K562 (cell line): ENCODE data around the gene EXOC4. TPM values are rescaled to one million over a fixed set of nuclear protein-coding genes. Genes with fewer than 3 reads are reported as not detected.

Experiments used
- ATAC-seq: fragments of 200-7000 bp; cut with Tn5 transposase; 3 replicates; pipeline ENCODE4 v1.9.1; 2020; ENCODE audit warnings: moderate library complexity
- BruUV-seq: library from RNA; stranded (reverse); fragments of 400-500 nt; replicated peaks from 2 replicates; lab custom pipeline; 2021; lab: Mats Ljungman, UMichigan
- CTCF ChIA-PET: fragments of 300-600 bp; formaldehyde crosslinking; extraction: SDS; loops from one replicate; lab custom pipeline; 2021; ENCODE audit warnings: low intra/inter-chr PET ratio; lab: Yijun Ruan, JAX
- POLR2A ChIA-PET: fragments of 300-600, 350-650 bp; sonication (Branson Sonifier 250); formaldehyde crosslinking; extraction: SDS; loops from one replicate; lab custom pipeline; 2021; ENCODE audit warnings: antibody characterized with exemption, inconsistent platforms; lab: Yijun Ruan, JAX
- DNase-seq, 4 experiments: peaks; one replicate each; pipeline versions ENCODE4 v3.0.0 to v3.0.0-alpha.2; 2011 to 2018; ENCODE audit warnings: low spot score in 3 of 4, mixed read lengths in 3 of 4; ENCODE audit errors: extremely low read depth in 1 of 4
- FAIRE-seq: peaks from 2 replicates; lab custom pipeline; 2011; peaks lifted over from hg19 to GRCh38; lab: Jason Lieb, UNC
- H2AFZ ChIP-seq: 2 replicates; pipeline ENCODE4 v1.6.0; 2011; ENCODE audit warnings: low read depth, low read length, control low read depth, inconsistent platforms
- H3K27ac ChIP-seq: fragments of 200-600 bp; 3 replicates; pipeline ENCODE4 v1.8.0; 2011; ENCODE audit warnings: low read depth, mild to moderate bottlenecking, control low read depth, inconsistent platforms, low read length, moderate library complexity, mixed read lengths; ENCODE audit errors: extremely low read depth
- H3K27me3 ChIP-seq, 2 experiments: fragments of 300-600 bp in 1 of 2; 2 replicates in 1 of 2; 3 replicates in 1 of 2; pipeline versions ENCODE4 v1.6.0 to v1.8.0; 2011; ENCODE audit warnings: inconsistent platforms in 2 of 2, low read length in 2 of 2, mild to moderate bottlenecking in 1 of 2, mixed read lengths in 1 of 2, moderate library complexity in 1 of 2; ENCODE audit not compliant: control insufficient read depth in 2 of 2, insufficient read depth in 2 of 2
- H3K36me3 ChIP-seq: fragments of 300-600 bp; 3 replicates; pipeline ENCODE4 v1.8.0; 2011; ENCODE audit warnings: mild to moderate bottlenecking, low read length, inconsistent platforms; ENCODE audit not compliant: control insufficient read depth, insufficient read depth
- H3K4me1 ChIP-seq, 2 experiments: fragments of 200-600 bp in 1 of 2; replicated peaks in 1 of 2; 2 replicates in 1 of 2; 3 replicates in 1 of 2; pipeline versions ENCODE4 v1.5.1 to v1.8.0; 2011; ENCODE audit warnings: inconsistent platforms in 2 of 2, low read length in 2 of 2, mild to moderate bottlenecking in 1 of 2, mixed read lengths in 1 of 2, moderate library complexity in 1 of 2; ENCODE audit not compliant: control insufficient read depth in 2 of 2, insufficient read depth in 2 of 2
- H3K4me2 ChIP-seq: 2 replicates; pipeline ENCODE4 v1.6.1; 2011; ENCODE audit warnings: low read length, control low read depth, inconsistent platforms, mixed read lengths; ENCODE audit not compliant: insufficient read depth
- H3K4me3 ChIP-seq: fragments of 200-600 bp; sonication (generic), shearing (Covaris generic); 2 replicates; pipeline ENCODE4 v1.5.1; 2016; ENCODE audit warnings: control low read depth, inconsistent platforms
- H3K79me2 ChIP-seq: fragments of 200-600 bp; 3 replicates; pipeline ENCODE4 v1.8.0; 2011; ENCODE audit warnings: low read length, inconsistent platforms; ENCODE audit not compliant: control insufficient read depth, insufficient read depth
- H3K9ac ChIP-seq, 2 experiments: 2 replicates each; pipeline versions ENCODE4 v1.6.0 to v1.6.1; 2011; ENCODE audit warnings: low read depth in 2 of 2, low read length in 2 of 2, control low read depth in 1 of 2, inconsistent platforms in 1 of 2, mild to moderate bottlenecking in 1 of 2, mixed read lengths in 1 of 2; ENCODE audit not compliant: insufficient read depth in 1 of 2
- H3K9me1 ChIP-seq: one replicate; pipeline ENCODE4 v1.6.0; 2011; ENCODE audit warnings: inconsistent platforms, mild to moderate bottlenecking, low read length, moderate library complexity; ENCODE audit not compliant: control insufficient read depth, insufficient read depth
- H3K9me3 ChIP-seq: replicated peaks from 2 replicates; pipeline ENCODE4 v1.5.1; 2011; ENCODE audit warnings: low read depth, low read length, inconsistent platforms; ENCODE audit not compliant: control insufficient read depth, insufficient read depth
- H4K20me1 ChIP-seq: replicated peaks from 2 replicates; pipeline ENCODE4 v1.6.1; 2011; ENCODE audit warnings: low read length, inconsistent platforms, mixed read lengths; ENCODE audit not compliant: control insufficient read depth, insufficient read depth
- ARID2 ChIP-seq: fragments of 450-650 bp; IDR thresholded peaks from 2 replicates; pipeline ENCODE4 v1.6.1; 2017; ENCODE audit warnings: antibody characterized with exemption, mild to moderate bottlenecking
- FOXA1 ChIP-seq: fragments of 450-650 bp; IDR thresholded peaks from 2 replicates; pipeline ENCODE4 v1.6.1; 2016; ENCODE audit warnings: mild to moderate bottlenecking, borderline replicate concordance
- FOXP1 ChIP-seq: sonication (generic); formaldehyde crosslinking; IDR thresholded peaks from 2 replicates; pipeline ENCODE4 v1.8.0; 2022; ENCODE audit warnings: mild to moderate bottlenecking, missing genetic modification reagents
- GABPA ChIP-seq: fragments of 200-800 bp; sonication (Bioruptor generic); conservative IDR thresholded peaks from 2 replicates; pipeline ENCODE4 v1.6.1; 2016; ENCODE audit warnings: low read depth, missing genetic modification characterization, missing compliant biosample characterization
- HDAC3 ChIP-seq: fragments of 450-650 bp; IDR thresholded peaks from 2 replicates; pipeline ENCODE4 v1.6.1; 2018; ENCODE audit warnings: borderline replicate concordance, mild to moderate bottlenecking, moderate library complexity; ENCODE audit not compliant: partially characterized antibody
- MTA1 ChIP-seq: fragments of 450-650 bp; IDR thresholded peaks from 2 replicates; pipeline ENCODE4 v1.6.1; 2017; ENCODE audit warnings: borderline replicate concordance
- MYNN ChIP-seq, 2 experiments: sonication (generic); formaldehyde crosslinking in 1 of 2; IDR thresholded peaks; 2 replicates each; pipeline versions ENCODE4 v1.5.0 to v1.6.1; 2016 to 2020; ENCODE audit warnings: antibody characterized with exemption in 1 of 2, missing genetic modification reagents in 1 of 2
- POLR2H ChIP-seq: IDR thresholded peaks from 2 replicates; pipeline ENCODE4 v1.6.1; 2016; ENCODE audit warnings: missing genetic modification characterization, low read depth, mild to moderate bottlenecking, control low read depth, missing compliant biosample characterization, moderate library complexity
- SREBF2 ChIP-seq: sonication (generic); formaldehyde crosslinking; IDR thresholded peaks from 2 replicates; pipeline ENCODE4 v1.4.0; 2020; ENCODE audit warnings: mild to moderate bottlenecking, missing genetic modification reagents
- SRSF1 ChIP-seq: fragments of 200-400 bp; formaldehyde crosslinking; IDR thresholded peaks from 2 replicates; pipeline ENCODE4 v1.6.1; 2017; ENCODE audit warnings: mild to moderate bottlenecking, low read depth, low read length, moderate library complexity
- SRSF3 ChIP-seq: fragments of 200-400 bp; formaldehyde crosslinking; IDR thresholded peaks from 2 replicates; pipeline ENCODE4 v1.6.1; 2016; ENCODE audit warnings: mild to moderate bottlenecking, low read length, moderate library complexity; ENCODE audit not compliant: insufficient read depth
- SRSF9 ChIP-seq: fragments of 200-400 bp; formaldehyde crosslinking; IDR thresholded peaks from 2 replicates; pipeline ENCODE4 v1.6.1; 2017; ENCODE audit warnings: low read depth, low read length, borderline replicate concordance
- TAF9B ChIP-seq: fragments of 450-650 bp; IDR thresholded peaks from 2 replicates; pipeline ENCODE4 v1.6.1; 2018; ENCODE audit warnings: mild to moderate bottlenecking; ENCODE audit not compliant: partially characterized antibody
- TEAD1 ChIP-seq, 2 experiments: fragments of 450-650 bp in 1 of 2; sonication (generic) in 1 of 2; formaldehyde crosslinking; IDR thresholded peaks; 2 replicates each; pipeline versions ENCODE4 v1.4.0 to v1.8.0; 2020 to 2022; ENCODE audit warnings: mild to moderate bottlenecking in 2 of 2, missing genetic modification reagents in 1 of 2
- ZNF140 ChIP-seq: fragments of 250-450 bp; sonication (Bioruptor Pico); IDR thresholded peaks from 2 replicates; pipeline ENCODE4 v1.8.0; 2021; ENCODE audit warnings: moderate library complexity, mild to moderate bottlenecking, inconsistent platforms
- ZNF175 ChIP-seq: fragments of 200-800 bp; sonication (Bioruptor generic); IDR thresholded peaks from 2 replicates; pipeline ENCODE4 v1.6.1; 2016; ENCODE audit warnings: low read depth, mild to moderate bottlenecking, missing genetic modification characterization, missing compliant biosample characterization
- ZNF717 ChIP-seq: fragments of 250-450 bp; sonication (Bioruptor Pico); IDR thresholded peaks from 2 replicates; pipeline ENCODE4 v1.5.0; 2021
- ZNF780A ChIP-seq: fragments of 250-450 bp; sonication (Bioruptor Pico); IDR thresholded peaks from 2 replicates; pipeline ENCODE4 v1.5.0; 2021; ENCODE audit warnings: mild to moderate bottlenecking
- WGBS: fragments of 100-300 bp; shearing (Covaris generic); methylation state at CpG from one replicate; pipeline ENCODE4 v1.1.6; 2016; ENCODE audit warnings: low coverage, mixed read lengths; ENCODE audit not compliant: insufficient coverage; ENCODE audit errors: missing lambda C conversion rate; 5-methylcytosine and 5-hydroxymethylcytosine counted together
- in situ Hi-C: fragments of 300-500 bp; cut with MboI; formaldehyde crosslinking; loops from 4 replicates; pipeline ENCODE4 v1.15.0; 2018; ENCODE audit warnings: inconsistent platforms, mixed read lengths
- intact Hi-C: fragments of 100-400 bp; cut with micrococcal nuclease; formaldehyde crosslinking; loops from 2 replicates; pipeline ENCODE4 v1.14.2; 2022
- polyA plus RNA-seq, 8 experiments: library from polyadenylated mRNA; depleted of rRNA in 4 of 8; stranded (reverse) in 5 of 8; unstranded in 3 of 8; fragments of >200 nt; fragmentation: Nextera tagmentation in 2 of 8; fragmentation: Illumina TruSeq in 1 of 8; extraction: Ambion mirVana in 2 of 8; extraction: Trizol in 1 of 8; gene quantifications; 2 replicates each; pipeline versions ENCODE4 v1.2.1 to v1.2.3, GENCODE V29; 2011 to 2014; ENCODE audit warnings: inconsistent platforms in 1 of 8, missing spikeins in 1 of 8
- total RNA-seq, 7 experiments: library from RNA; depleted of rRNA in 6 of 7; stranded (reverse); fragments of >200 nt in 6 of 7; fragmentation: Illumina TruSeq in 2 of 7; extraction: Trizol in 2 of 7; gene quantifications; 2 replicates each; pipeline versions ENCODE4 v1.2.1 to v1.2.3, GENCODE V29; 2011 to 2021; ENCODE audit warnings: low replicate concordance in 1 of 7
- TF ChIP-seq, protein P1 (sequence below): sonication (generic); formaldehyde crosslinking; IDR thresholded peaks from 2 replicates; pipeline ENCODE4 v1.5.0; 2020; ENCODE audit warnings: missing genetic modification reagents
- TF ChIP-seq, protein P2 (sequence below): IDR thresholded peaks from 3 replicates; pipeline ENCODE4 v1.6.1; 2011; ENCODE audit warnings: borderline replicate concordance, mild to moderate bottlenecking, moderate library complexity; ENCODE audit not compliant: insufficient read length; ENCODE audit errors: extremely low read depth

Gene EXOC4
- total and polyA plus RNA-seq, 9 of the 15 experiments (the other 6 are each of a cell fraction or from before 2014, with no cell fraction given): 18.5 to 73.1 (median 46.6) TPM

DNA sequence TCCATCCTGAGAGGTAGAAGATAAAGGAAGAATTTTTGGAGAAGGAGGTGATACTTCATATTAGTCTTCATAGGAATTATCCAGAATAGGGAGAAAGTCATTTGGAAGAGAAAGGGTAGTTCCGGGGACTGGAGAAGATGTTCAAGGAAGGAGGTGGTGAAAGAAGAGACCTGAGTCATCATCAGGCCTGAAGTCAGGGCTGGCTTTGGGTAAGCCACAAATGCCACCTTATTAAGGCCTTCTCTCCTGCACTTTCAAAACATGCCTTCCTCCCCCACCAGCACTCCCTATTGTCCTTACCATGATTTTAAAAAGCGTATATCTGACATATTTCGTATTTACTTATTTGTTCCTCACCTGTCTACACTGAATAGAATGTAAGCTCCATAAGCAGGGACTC is 762.1 kb downstream of the EXOC4 start:
- ChIA-PET CTCF (no interaction called here), POLR2A (interaction anchor here (1.6 kb wide), 1 partner anchor 9 kb away, joined by 4 read pairs; no protein-coding TSS in a partner anchor)
- no peak overlapping the region for H3K27ac ChIP-seq
- no peaks in the 10 kb centered on the region for H3K79me2 ChIP-seq
- no peak overlapping the region for H3K4me3 ChIP-seq
- no peak overlapping the region for H3K4me2 ChIP-seq
- no peaks in the 10 kb centered on the region for H3K9me1 ChIP-seq
- in situ Hi-C loops (no loop called here), intact Hi-C loops (loop anchor here (5.0 to 10.0 kb wide), 3 partner anchors 127 to 310 kb away; no protein-coding TSS in a partner anchor)
- no peak for ATAC-seq
- H3K4me1 ChIP-seq: no peaks in the 10 kb centered on the region
- WGBS: 61% methylated on average over 3 of the region's 3 CpGs
- no peak for DNase-seq
- TF ChIP-seq GABPA (tag): no peak
- TF ChIP-seq ZNF140 (CRISPR knock-in tag): no peak
- TF ChIP-seq FOXP1 (CRISPR knock-in tag): no peak
- TF ChIP-seq ZNF175 (CRISPR knock-in tag): no peak
- no peak for TF ChIP-seq SRSF9
- no peak for TF ChIP-seq TAF9B
- no peak for TF ChIP-seq SRSF1
- TF ChIP-seq FOXA1: no peak
- TF ChIP-seq, protein P1, sequence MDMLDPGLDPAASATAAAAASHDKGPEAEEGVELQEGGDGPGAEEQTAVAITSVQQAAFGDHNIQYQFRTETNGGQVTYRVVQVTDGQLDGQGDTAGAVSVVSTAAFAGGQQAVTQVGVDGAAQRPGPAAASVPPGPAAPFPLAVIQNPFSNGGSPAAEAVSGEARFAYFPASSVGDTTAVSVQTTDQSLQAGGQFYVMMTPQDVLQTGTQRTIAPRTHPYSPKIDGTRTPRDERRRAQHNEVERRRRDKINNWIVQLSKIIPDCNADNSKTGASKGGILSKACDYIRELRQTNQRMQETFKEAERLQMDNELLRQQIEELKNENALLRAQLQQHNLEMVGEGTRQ (CRISPR knock-in tag): no peak
- no peak for TF ChIP-seq MYNN (IDR thresholded peaks at IDR 0.05)
- no peak for TF ChIP-seq MYNN (CRISPR knock-in tag; IDR thresholded peaks at IDR 0.05)
- no peak for TF ChIP-seq POLR2H (tag)
- TF ChIP-seq ARID2: no peak
- TF ChIP-seq TEAD1 (CRISPR knock-in tag; IDR thresholded peaks at IDR 0.05): no peak
- TF ChIP-seq MTA1: no peak
- TF ChIP-seq SRSF3: no peak
- TF ChIP-seq, protein P2, sequence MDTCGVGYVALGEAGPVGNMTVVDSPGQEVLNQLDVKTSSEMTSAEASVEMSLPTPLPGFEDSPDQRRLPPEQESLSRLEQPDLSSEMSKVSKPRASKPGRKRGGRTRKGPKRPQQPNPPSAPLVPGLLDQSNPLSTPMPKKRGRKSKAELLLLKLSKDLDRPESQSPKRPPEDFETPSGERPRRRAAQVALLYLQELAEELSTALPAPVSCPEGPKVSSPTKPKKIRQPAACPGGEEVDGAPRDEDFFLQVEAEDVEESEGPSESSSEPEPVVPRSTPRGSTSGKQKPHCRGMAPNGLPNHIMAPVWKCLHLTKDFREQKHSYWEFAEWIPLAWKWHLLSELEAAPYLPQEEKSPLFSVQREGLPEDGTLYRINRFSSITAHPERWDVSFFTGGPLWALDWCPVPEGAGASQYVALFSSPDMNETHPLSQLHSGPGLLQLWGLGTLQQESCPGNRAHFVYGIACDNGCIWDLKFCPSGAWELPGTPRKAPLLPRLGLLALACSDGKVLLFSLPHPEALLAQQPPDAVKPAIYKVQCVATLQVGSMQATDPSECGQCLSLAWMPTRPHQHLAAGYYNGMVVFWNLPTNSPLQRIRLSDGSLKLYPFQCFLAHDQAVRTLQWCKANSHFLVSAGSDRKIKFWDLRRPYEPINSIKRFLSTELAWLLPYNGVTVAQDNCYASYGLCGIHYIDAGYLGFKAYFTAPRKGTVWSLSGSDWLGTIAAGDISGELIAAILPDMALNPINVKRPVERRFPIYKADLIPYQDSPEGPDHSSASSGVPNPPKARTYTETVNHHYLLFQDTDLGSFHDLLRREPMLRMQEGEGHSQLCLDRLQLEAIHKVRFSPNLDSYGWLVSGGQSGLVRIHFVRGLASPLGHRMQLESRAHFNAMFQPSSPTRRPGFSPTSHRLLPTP: no peak
- no peak for TF ChIP-seq HDAC3
- no peak for TF ChIP-seq ZNF780A (CRISPR knock-in tag)
- TF ChIP-seq ZNF717 (CRISPR knock-in tag): no peak
- TF ChIP-seq SREBF2 (CRISPR knock-in tag): no peak
- H3K9ac ChIP-seq: no peak overlapping the region
- H3K9me3 ChIP-seq: no peaks in the 10 kb centered on the region
- H3K36me3 ChIP-seq: no peaks in the 10 kb centered on the region
- no peaks in the 10 kb centered on the region for H4K20me1 ChIP-seq
- no peak overlapping the region for H2AFZ ChIP-seq
- no peaks in the 10 kb centered on the region for H3K27me3 ChIP-seq
- no TSS peak for BruUV-seq
- FAIRE-seq: no peak
